H1 (cell line): ENCODE measurements around the gene TAAR9. TPM values are rescaled to one million over a fixed set of nuclear protein-coding genes. Genes with fewer than 3 reads are reported as not detected.

Experiments
- KDM5A ChIP-seq: fragments of 200-600 bp; IDR thresholded peaks from 2 replicates; pipeline ENCODE4 v1.7.1; 2012; ENCODE audit warnings: mild to moderate bottlenecking, low read length, inconsistent platforms, mixed read lengths
- polyA plus RNA-seq, 7 experiments: library from polyadenylated mRNA; depleted of rRNA in 3 of 7; stranded (reverse) in 5 of 7; unstranded in 2 of 7; fragments of >200 nt in 5 of 7; fragments of 200-250 nt in 2 of 7; gene quantifications; 1 replicate in 5 of 7; 2 replicates in 1 of 7; 4 replicates in 1 of 7; pipeline versions ENCODE4 v1.2.1 to v1.2.3, GENCODE V29; 2011 to 2013; ENCODE audit warnings: missing spikeins in 2 of 7, mixed read lengths in 2 of 7
- total RNA-seq: library from RNA; stranded (reverse); fragmentation: NEBNext Ultra II Directional; extraction: Animal tissue kit (Norgen Biotek cat#: 25700); gene quantifications from 2 replicates; pipeline ENCODE4 v1.2.1, GENCODE V29; 2021

Gene TAAR9
- total and polyA plus RNA-seq, 2 of the 8 experiments (the other 6 are each of a cell fraction or from before 2014, with no cell fraction given): not detected

DNA sequence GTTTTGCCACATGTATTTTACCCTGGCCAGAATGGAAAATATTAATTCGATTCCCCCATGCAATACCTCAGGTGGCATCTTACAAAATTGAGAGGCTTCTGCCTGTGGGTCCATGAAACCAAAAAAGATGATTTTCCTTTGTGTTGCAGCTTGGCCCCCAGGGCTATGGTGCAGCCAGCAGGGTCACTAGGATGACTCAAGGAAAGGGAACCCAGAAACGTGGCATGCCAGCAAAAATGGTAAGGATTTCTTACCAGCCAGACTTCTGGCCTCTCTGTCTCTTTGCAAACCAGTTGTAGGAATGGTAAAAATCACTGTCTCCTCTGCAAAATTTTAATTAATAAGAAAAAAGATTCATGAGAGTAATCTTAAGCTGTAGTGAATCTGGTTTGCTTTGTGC, 11.6 kb upstream of the TAAR9 start (continued):
- TF ChIP-seq KDM5A: no peak
